Gastroesophageal sphincter (tissue), 3 donors: Measurements from ENCODE around the gene FBXO39.

ENCODE experiments used
- EP300 ChIP-seq: sonication (generic); formaldehyde crosslinking; IDR thresholded peaks from one replicate; pipeline ENCODE4 v1.6.1; 2017; ENCODE audit warnings: antibody characterized with exemption, mild to moderate bottlenecking
- POLR2A ChIP-seq, 2 donors: fragments of 450-650 bp; IDR thresholded peaks; one replicate each; pipeline ENCODE4 v1.6.1; 2017; ENCODE audit warnings: antibody characterized with exemption in 2 of 2, mild to moderate bottlenecking in 2 of 2, moderate library complexity in 1 of 2
- POLR2AphosphoS5 ChIP-seq: sonication (generic); formaldehyde crosslinking; IDR thresholded peaks from one replicate; pipeline ENCODE4 v1.6.1; 2017; ENCODE audit warnings: antibody characterized with exemption
- TF ChIP-seq, protein P1 (sequence below), 4 experiments: fragments of 200-600 bp in 2 of 4; fragments of 450-650 bp in 2 of 4; sonication (generic) in 1 of 4; IDR thresholded peaks; one replicate each; pipeline ENCODE4 v1.5.1; 2017 to 2019; ENCODE audit warnings: antibody characterized with exemption in 4 of 4, mild to moderate bottlenecking in 2 of 4, moderate library complexity in 2 of 4

DNA sequence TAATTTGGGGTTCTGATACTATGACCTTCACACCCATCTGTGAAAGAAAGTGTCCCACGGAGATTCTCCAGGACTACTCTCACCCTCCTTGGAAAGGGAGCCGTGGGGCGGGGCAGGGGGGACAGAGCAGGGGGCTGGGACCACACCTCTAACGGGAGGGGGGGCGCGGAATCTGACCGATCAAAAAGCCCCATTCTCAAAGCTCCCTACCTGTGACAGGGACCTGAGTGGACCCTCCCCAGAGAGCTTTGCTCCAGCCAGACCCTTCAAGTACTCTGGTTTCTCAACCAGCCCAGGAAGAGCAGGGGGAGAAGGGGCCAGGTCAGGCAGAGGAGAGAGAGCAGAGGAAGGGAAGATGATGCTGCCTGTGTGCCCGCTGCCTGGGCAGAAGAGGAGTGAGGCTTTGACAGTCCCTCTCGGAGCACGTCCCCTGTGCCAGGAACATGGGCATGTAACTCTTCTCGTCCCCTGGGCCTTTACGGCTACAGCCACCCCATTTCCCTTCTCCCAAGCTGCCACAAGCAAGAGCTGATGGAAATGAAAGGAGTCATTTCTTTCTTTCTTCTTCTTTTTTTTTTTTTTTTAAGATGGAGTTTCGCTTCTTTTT lies 19.5 kb upstream of the FBXO39 start:
- TF ChIP-seq, protein P1, sequence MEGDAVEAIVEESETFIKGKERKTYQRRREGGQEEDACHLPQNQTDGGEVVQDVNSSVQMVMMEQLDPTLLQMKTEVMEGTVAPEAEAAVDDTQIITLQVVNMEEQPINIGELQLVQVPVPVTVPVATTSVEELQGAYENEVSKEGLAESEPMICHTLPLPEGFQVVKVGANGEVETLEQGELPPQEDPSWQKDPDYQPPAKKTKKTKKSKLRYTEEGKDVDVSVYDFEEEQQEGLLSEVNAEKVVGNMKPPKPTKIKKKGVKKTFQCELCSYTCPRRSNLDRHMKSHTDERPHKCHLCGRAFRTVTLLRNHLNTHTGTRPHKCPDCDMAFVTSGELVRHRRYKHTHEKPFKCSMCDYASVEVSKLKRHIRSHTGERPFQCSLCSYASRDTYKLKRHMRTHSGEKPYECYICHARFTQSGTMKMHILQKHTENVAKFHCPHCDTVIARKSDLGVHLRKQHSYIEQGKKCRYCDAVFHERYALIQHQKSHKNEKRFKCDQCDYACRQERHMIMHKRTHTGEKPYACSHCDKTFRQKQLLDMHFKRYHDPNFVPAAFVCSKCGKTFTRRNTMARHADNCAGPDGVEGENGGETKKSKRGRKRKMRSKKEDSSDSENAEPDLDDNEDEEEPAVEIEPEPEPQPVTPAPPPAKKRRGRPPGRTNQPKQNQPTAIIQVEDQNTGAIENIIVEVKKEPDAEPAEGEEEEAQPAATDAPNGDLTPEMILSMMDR (IDR thresholded peaks at IDR 0.05) = no peak
- TF ChIP-seq POLR2A (IDR thresholded peaks at IDR 0.05) = no peak
- TF ChIP-seq EP300 = no peak
- TF ChIP-seq POLR2AphosphoS5 = no peak
